Choroid plexus epithelial cell (primary cell): ENCODE results near the gene MRGPRE.

ENCODE experiments used
- DNase-seq: peaks from one replicate; pipeline ENCODE4 v3.0.0-alpha.2; 2010; ENCODE audit warnings: low read depth
- H3K4me3 ChIP-seq: 2 replicates; pipeline ENCODE4 v1.5.1; 2011; ENCODE audit warnings: low read depth, mild to moderate bottlenecking, control low read depth, low read length, moderate library complexity
- TF ChIP-seq, protein P1 (sequence below): conservative IDR thresholded peaks from 2 replicates; pipeline ENCODE4 v1.5.1; 2011; ENCODE audit warnings: low read depth, mild to moderate bottlenecking, control low read depth, inconsistent platforms, low read length, moderate library complexity

The MRGPRE gene

DNA sequence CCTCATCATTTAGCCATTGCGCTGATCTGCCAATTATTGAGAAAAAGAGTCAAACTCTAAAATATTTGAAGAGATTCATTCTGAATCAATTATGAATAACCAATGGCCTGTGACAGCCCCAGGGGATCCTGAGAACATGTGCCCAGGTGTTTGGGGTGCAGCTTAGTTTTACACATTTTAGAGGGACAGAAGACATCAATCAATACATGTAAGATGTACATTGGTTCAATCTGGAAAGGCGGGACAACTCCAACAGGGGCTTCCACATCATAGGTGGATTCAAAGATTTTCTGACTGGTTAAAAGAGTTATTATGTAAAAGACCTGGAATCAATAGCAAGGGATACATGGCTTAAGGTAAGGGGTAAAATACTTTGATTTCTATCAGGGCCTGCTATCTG lies 4.9 kb upstream of the MRGPRE start:
- no peak overlapping the region for H3K4me3 ChIP-seq
- DNase-seq: no peak
- TF ChIP-seq, protein P1, sequence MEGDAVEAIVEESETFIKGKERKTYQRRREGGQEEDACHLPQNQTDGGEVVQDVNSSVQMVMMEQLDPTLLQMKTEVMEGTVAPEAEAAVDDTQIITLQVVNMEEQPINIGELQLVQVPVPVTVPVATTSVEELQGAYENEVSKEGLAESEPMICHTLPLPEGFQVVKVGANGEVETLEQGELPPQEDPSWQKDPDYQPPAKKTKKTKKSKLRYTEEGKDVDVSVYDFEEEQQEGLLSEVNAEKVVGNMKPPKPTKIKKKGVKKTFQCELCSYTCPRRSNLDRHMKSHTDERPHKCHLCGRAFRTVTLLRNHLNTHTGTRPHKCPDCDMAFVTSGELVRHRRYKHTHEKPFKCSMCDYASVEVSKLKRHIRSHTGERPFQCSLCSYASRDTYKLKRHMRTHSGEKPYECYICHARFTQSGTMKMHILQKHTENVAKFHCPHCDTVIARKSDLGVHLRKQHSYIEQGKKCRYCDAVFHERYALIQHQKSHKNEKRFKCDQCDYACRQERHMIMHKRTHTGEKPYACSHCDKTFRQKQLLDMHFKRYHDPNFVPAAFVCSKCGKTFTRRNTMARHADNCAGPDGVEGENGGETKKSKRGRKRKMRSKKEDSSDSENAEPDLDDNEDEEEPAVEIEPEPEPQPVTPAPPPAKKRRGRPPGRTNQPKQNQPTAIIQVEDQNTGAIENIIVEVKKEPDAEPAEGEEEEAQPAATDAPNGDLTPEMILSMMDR: no peak

DNA sequence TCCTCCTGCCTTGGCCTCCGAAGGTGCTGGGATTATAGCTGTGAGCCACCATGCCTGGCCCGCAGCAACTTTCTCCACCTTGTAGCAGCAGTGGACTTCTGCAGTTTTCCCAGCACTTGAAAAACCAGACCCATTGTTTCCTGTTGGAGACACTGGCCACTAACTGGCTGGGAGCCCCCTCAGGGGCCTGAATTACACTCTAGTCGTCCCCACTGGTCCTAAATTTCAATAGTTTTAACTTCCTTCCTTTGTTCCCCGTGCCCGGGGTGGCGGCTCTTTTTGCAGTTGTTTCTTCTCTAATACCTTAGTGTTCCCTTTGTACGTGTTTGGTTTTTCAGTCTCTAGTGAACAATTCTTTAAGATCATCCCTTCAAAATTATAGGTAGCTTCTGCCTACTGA lies 2.6 kb upstream of the MRGPRE start:
- H3K4me3 ChIP-seq: no peak overlapping the region
- TF ChIP-seq, protein P1: no peak
- no peak for DNase-seq

DNA sequence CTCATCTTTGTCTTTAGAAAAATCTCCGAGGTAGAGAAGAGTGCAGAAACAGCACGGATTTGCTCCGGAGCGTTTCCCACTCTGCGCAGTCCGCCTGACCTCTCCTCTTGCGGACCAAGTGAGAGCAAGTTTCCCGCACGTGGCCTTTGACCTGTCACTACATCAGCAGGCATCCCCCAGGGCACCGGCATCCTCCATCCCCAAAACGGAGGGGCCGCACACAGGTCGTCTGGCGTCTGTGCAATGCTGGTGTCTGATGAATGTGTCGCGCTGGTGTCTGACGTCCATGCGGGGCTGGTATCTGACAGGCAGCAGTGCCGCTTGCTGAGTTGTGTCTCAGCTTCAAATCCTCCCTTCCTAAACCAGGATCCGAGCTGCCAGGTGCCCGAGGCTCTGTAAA lies 739 bp upstream of the MRGPRE start:
- no peak for DNase-seq

DNA sequence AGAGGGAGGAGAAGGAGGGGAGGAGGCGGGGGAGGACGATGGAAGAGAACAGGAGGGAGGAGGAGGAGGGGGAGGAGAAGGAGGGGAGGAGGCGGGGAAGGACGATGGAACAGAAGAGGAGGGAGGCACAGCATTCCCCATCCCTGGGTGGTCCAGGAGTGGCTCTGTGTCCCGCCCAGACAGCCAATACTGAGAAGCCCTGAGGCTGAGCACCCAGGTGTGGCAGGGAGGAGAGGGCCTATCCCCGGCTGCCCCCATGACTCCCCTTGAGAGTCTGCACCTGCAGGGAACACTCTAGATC lies 717 bp downstream of the MRGPRE start:
- DNase-seq: no peak
- no peak overlapping the region for H3K4me3 ChIP-seq
- TF ChIP-seq, protein P1: no peak

More for the DNA sequence above, 739 bp upstream of the MRGPRE start:
- TF ChIP-seq, protein P1: no peak
- H3K4me3 ChIP-seq: no peak overlapping the region

DNA sequence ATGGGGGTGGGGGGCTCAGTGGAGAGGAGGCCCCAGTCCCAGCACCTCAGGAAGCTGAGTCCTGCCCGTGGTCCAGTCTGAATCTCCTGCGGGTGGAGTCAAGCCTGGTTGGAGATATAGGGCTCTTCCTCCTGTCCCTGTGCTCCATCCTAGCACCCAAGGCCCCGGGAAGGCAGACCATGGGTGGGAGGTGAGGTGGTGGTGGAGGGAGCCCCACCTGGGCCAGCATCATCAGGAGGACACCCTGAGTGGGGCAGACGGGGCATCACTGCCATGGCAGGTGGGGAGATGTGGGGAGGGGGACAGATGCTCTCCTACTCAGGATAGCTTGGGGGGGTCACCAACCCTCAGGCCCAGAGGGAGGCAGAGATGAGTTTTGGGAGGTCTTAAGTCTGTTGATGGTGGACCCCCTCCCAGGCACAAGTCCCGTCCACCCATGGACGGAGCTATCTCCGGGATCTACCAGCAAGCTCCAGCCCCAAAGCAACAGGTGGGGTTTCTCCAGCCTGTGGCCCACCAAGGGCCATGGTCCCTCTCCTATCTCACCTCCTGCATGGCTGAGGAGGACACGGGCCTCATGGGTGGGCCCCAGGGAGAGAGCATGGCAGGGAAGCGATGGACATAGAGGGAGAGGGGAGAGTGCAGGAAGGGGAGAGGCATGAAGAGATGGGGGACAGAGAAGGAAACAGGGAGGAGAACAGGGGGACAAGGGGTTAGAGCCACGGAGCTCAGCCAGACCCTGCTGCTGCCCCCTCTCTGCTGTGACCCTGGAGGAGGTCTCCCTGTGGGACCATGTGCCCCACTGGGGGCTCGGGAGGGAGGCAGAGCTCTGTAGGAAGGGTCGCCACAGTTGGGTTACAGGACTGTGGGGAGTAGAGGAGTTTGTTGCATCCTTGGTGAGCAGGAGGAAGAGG lies 1.3 kb downstream of the MRGPRE start:
- no peak overlapping the region for H3K4me3 ChIP-seq
- TF ChIP-seq, protein P1: no peak
- DNase-seq: no peak

DNA sequence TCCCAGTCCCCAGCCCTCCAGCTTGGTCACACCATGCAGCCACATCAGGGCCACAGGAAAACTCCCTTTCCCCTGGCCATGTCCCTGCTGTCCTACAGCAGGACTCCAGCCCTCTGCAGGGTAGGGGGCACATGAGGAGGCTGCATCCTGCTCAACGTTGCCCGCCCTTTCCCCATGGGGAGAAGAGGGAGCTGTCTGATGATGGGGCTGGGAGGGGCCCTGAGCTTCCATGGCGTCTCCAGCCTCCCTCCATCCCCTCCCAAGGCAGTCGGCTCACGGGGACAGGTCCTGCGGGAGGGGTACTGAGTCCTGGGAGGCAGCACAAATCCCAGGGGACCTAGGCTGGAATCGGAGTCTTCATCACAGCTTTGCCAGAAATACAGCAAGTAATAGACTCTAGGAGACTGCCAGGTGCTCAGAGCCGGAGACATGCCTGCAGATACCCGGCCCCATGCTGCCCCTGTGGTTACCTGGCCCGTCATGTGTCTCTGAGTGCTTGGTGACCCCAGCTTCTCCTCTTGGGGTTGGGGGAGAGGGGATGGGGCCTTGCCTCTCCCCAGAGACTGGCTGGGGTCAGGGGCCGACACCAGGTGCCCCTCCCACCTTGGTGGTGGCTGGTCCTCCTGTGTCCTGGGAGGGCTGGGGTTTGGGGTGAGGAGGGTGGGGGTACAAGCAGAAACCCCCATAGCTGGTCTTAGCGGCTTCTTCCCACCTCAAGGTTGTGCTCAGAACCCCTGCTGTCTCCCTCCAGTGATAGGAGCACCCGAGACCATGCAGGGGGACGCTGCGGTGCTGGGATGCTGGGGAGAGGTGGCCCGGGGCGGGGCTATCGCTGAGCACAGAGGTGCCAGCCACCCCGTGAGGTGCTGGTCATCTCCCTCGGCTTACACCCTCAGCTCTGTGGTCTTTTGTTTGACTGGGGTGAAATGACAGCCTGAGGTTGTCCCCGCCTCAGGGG lies 2.3 kb downstream of the MRGPRE start:
- TF ChIP-seq, protein P1: no peak
- no peak for DNase-seq
- H3K4me3 ChIP-seq: no peak overlapping the region
